A549 (cell line): Measurements from ENCODE around the gene CABP7. TPM values are rescaled to one million over a fixed set of nuclear protein-coding genes. Genes with fewer than 3 reads are reported as not detected.

Experiments used
- ATAC-seq, 2 experiments: fragments of 200-7000 bp in 1 of 2; fragments of >200 bp in 1 of 2; cut with Nextera tagmentation in 1 of 2; cut with Tn5 transposase in 1 of 2; 3 replicates each; pipeline versions ENCODE4 v1.8.0 to v1.9.1; 2018 to 2020; ENCODE audit warnings: mild to moderate bottlenecking in 1 of 2, moderate library complexity in 1 of 2
- CTCF ChIA-PET: fragments of 300-600 bp; sonication (Branson Sonifier 250); formaldehyde crosslinking; extraction: SDS; loops from one replicate; lab custom pipeline; 2021; ENCODE audit warnings: antibody characterized with exemption, inconsistent platforms; lab: Yijun Ruan, JAX
- POLR2A ChIA-PET: fragments of 350-600 bp; formaldehyde crosslinking; extraction: SDS; loops from one replicate; lab custom pipeline; 2021; ENCODE audit warnings: antibody characterized with exemption, inconsistent platforms; lab: Yijun Ruan, JAX
- DNase-seq, 2 experiments: peaks; one replicate each; pipeline versions ENCODE4 v3.0.0 to v3.0.0-alpha.2; 2011 to 2016; ENCODE audit warnings: low read depth in 1 of 2, low spot score in 1 of 2
- FAIRE-seq: peaks from 2 replicates; lab custom pipeline; 2011; peaks lifted over from hg19 to GRCh38; lab: Jason Lieb, UNC
- H3K27ac ChIP-seq, 2 experiments: fragments of >200 bp; sonication (Bioruptor Twin); formaldehyde crosslinking; 3 replicates each; pipeline ENCODE4 v1.5.1; 2016 to 2017
- H3K4me1 ChIP-seq: fragments of >200 bp; sonication (Bioruptor Twin); formaldehyde crosslinking; 3 replicates; pipeline ENCODE4 v1.6.1; 2016
- H3K4me2 ChIP-seq: fragments of >200 bp; sonication (Bioruptor Twin); formaldehyde crosslinking; 3 replicates; pipeline ENCODE4 v1.6.1; 2016
- H3K4me3 ChIP-seq: fragments of >200 bp; sonication (Bioruptor Twin); formaldehyde crosslinking; 3 replicates; pipeline ENCODE4 v1.5.1; 2016
- H3K9me3 ChIP-seq: fragments of >200 bp; sonication (Bioruptor Twin); formaldehyde crosslinking; 3 replicates; pipeline ENCODE4 v1.6.1; 2016
- CBX2 ChIP-seq: fragments of 200-600 bp; sonication (generic); IDR thresholded peaks from 2 replicates; pipeline ENCODE4 v1.6.1; 2016; ENCODE audit warnings: low read depth, mild to moderate bottlenecking, borderline replicate concordance
- CHD4 ChIP-seq: fragments of 200-600 bp; sonication (generic); IDR thresholded peaks from 2 replicates; pipeline ENCODE4 v1.6.1; 2016; ENCODE audit warnings: antibody characterized with exemption, mild to moderate bottlenecking, borderline replicate concordance
- FOSB ChIP-seq: fragments of 250-450 bp; sonication (Bioruptor Pico); IDR thresholded peaks from 2 replicates; pipeline ENCODE4 v1.5.0; 2020; ENCODE audit warnings: mild to moderate bottlenecking, moderate library complexity
- FOSL2 ChIP-seq, 2 experiments: fragments of 450-650 bp in 1 of 2; fragments of >200 bp in 1 of 2; sonication (Bioruptor Twin) in 1 of 2; formaldehyde crosslinking; IDR thresholded peaks; 2 replicates each; pipeline versions ENCODE4 v1.5.0 to v1.6.1; 2016 to 2020; ENCODE audit warnings: mild to moderate bottlenecking in 1 of 2, moderate library complexity in 1 of 2
- HOXA7 ChIP-seq: fragments of 250-450 bp; sonication (Bioruptor Pico); IDR thresholded peaks from 2 replicates; pipeline ENCODE4 v1.5.0; 2020; ENCODE audit warnings: mild to moderate bottlenecking, moderate library complexity
- HOXB13 ChIP-seq: fragments of 250-450 bp; sonication (Bioruptor Pico); IDR thresholded peaks from 2 replicates; pipeline ENCODE4 v1.5.0; 2020; ENCODE audit warnings: low read depth, mild to moderate bottlenecking, moderate library complexity
- KDM5A ChIP-seq: fragments of 200-600 bp; sonication (generic); IDR thresholded peaks from 2 replicates; pipeline ENCODE4 v1.6.1; 2016; ENCODE audit warnings: antibody characterized with exemption, mild to moderate bottlenecking
- MAFK ChIP-seq: fragments of 450-650 bp; IDR thresholded peaks from 2 replicates; pipeline ENCODE4 v1.6.1; 2014; ENCODE audit not compliant: partially characterized antibody
- MAZ ChIP-seq: fragments of 150-350 bp; IDR thresholded peaks from 2 replicates; pipeline ENCODE4 v1.6.1; 2014; ENCODE audit warnings: antibody characterized with exemption, low read depth, low read length, borderline replicate concordance
- NFE2L2 ChIP-seq: fragments of 150-350 bp; conservative IDR thresholded peaks from 2 replicates; pipeline ENCODE4 v1.6.1; 2014; ENCODE audit warnings: low read length
- NPAS2 ChIP-seq: fragments of 250-450 bp; sonication (Bioruptor Pico); IDR thresholded peaks from 2 replicates; pipeline ENCODE4 v1.8.0; 2022; ENCODE audit warnings: mild to moderate bottlenecking, moderate library complexity, borderline replicate concordance
- POLR2A ChIP-seq: IDR thresholded peaks from 2 replicates; pipeline ENCODE4 v1.6.1; 2012; ENCODE audit warnings: mild to moderate bottlenecking, low read length
- POLR2AphosphoS2 ChIP-seq: conservative IDR thresholded peaks from 2 replicates; pipeline ENCODE4 v1.6.1; 2012; ENCODE audit warnings: low read length, improper control_type of control experiment, inconsistent platforms
- RAD21 ChIP-seq, 2 experiments: fragments of >200 bp in 1 of 2; sonication (Bioruptor Twin) in 1 of 2; formaldehyde crosslinking in 1 of 2; IDR thresholded peaks in 1 of 2; conservative IDR thresholded peaks in 1 of 2; 2 replicates in 1 of 2; 3 replicates in 1 of 2; pipeline ENCODE4 v1.6.1; 2012 to 2018; ENCODE audit warnings: inconsistent platforms in 1 of 2
- RARB ChIP-seq: fragments of 250-450 bp; sonication (Bioruptor Pico); IDR thresholded peaks from 2 replicates; pipeline ENCODE4 v1.8.0; 2021; ENCODE audit warnings: mild to moderate bottlenecking, moderate library complexity
- RCOR1 ChIP-seq: fragments of 150-350 bp; IDR thresholded peaks from 2 replicates; pipeline ENCODE4 v1.6.1; 2014; ENCODE audit warnings: antibody characterized with exemption, low read length, low read depth
- SREBF2 ChIP-seq: fragments of 450-650 bp; IDR thresholded peaks from 2 replicates; pipeline ENCODE4 v1.6.1; 2014; ENCODE audit warnings: mild to moderate bottlenecking, moderate library complexity
- TP53 ChIP-seq: fragments of 250-450 bp; sonication (Bioruptor Pico); IDR thresholded peaks from 2 replicates; pipeline ENCODE4 v1.5.0; 2021; ENCODE audit warnings: mild to moderate bottlenecking, moderate library complexity
- ZNF302 ChIP-seq: fragments of 250-450 bp; sonication (Bioruptor Pico); IDR thresholded peaks from 2 replicates; pipeline ENCODE4 v1.9.0; 2021; ENCODE audit warnings: inconsistent platforms, mild to moderate bottlenecking, moderate library complexity
- ZSCAN20 ChIP-seq: fragments of 250-450 bp; sonication (Bioruptor Pico); IDR thresholded peaks from 2 replicates; pipeline ENCODE4 v1.8.0; 2022; ENCODE audit warnings: mild to moderate bottlenecking, moderate library complexity
- WGBS: methylation state at CpG from one replicate; pipeline ENCODE4 v1.1.6; 2017; ENCODE audit errors: missing lambda C conversion rate; 5-methylcytosine and 5-hydroxymethylcytosine counted together
- polyA plus RNA-seq, 4 experiments: library from polyadenylated mRNA; depleted of rRNA in 3 of 4; stranded (reverse); fragments of >200 nt; fragmentation: RNase III in 1 of 4; extraction: RNeasy Plus Mini Kit Qiagen cat#74134 plus additional on column Dnase treatment in 1 of 4; gene quantifications; 2 replicates in 3 of 4; 3 replicates in 1 of 4; pipeline ENCODE4 v1.2.3, GENCODE V29; 2011 to 2017
- TF ChIP-seq, protein P1 (sequence below): IDR thresholded peaks from 2 replicates; pipeline ENCODE4 v1.6.1; 2012
- TF ChIP-seq, protein P2 (sequence below): IDR thresholded peaks from 2 replicates; pipeline ENCODE4 v1.6.1; 2012
- TF ChIP-seq, protein P3 (sequence below): fragments of 150-350 bp; IDR thresholded peaks from 2 replicates; pipeline ENCODE4 v1.6.1; 2014; ENCODE audit warnings: low read depth, mild to moderate bottlenecking, low read length
- TF ChIP-seq, protein P4 (sequence below): fragments of 250-450 bp; sonication (Bioruptor Pico); IDR thresholded peaks from 2 replicates; pipeline ENCODE4 v1.5.0; 2021; ENCODE audit warnings: mild to moderate bottlenecking, moderate library complexity, borderline replicate concordance
- TF ChIP-seq, protein P5 (sequence below): fragments of 200-600 bp; sonication (generic); IDR thresholded peaks from 2 replicates; pipeline ENCODE4 v1.6.1; 2016; ENCODE audit warnings: antibody characterized with exemption, mild to moderate bottlenecking, moderate library complexity
- TF ChIP-seq, protein P6 (sequence below): fragments of >200 bp; sonication (Bioruptor Twin); formaldehyde crosslinking; IDR thresholded peaks from 3 replicates; pipeline ENCODE4 v1.5.1; 2016
- TF ChIP-seq, protein P7 (sequence below): fragments of 250-450 bp; sonication (Bioruptor Pico); IDR thresholded peaks from 2 replicates; pipeline ENCODE4 v1.5.0; 2020; ENCODE audit warnings: low read depth, mild to moderate bottlenecking, moderate library complexity

The CABP7 gene
- polyA plus RNA-seq, 2 of the 4 experiments (the other 2 are of a cell fraction), result 0.05 to 0.15 TPM

DNA sequence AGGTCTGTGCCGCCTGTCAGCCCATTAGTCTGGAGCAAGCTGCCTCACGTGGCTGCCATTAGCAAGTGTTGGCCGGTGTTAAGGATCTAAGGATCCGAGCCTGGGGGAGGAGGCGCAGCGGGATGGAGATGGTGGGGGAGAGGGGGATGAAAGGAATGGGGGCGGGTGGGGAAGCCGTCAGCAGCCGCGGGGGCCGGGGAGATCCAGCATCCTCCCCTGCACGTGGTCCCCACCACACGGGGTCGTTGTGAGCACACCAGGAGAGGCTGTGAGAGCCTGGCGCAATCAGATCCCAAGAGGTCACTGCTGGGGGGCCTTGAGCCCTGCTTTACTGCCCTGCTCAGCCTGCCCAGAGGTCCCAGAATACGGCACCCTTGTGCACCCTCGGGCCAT lies 7.3 kb downstream of the CABP7 start (continued):
- TF ChIP-seq, protein P1, sequence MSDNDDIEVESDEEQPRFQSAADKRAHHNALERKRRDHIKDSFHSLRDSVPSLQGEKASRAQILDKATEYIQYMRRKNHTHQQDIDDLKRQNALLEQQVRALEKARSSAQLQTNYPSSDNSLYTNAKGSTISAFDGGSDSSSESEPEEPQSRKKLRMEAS, result no peak
- TF ChIP-seq SREBF2 (no peak), KDM5A (no peak), MAFK (no peak), RCOR1 (no peak), RAD21 (conservative IDR thresholded peaks at IDR 0.05 in 1 of 2, IDR thresholded peaks at IDR 0.05 in 1 of 2) (peak; percentile 45 to 53), HOXA7 (CRISPR knock-in tag) (no peak), FOSB (CRISPR knock-in tag) (no peak), CBX2 (no peak)
- TF ChIP-seq, protein P2, sequence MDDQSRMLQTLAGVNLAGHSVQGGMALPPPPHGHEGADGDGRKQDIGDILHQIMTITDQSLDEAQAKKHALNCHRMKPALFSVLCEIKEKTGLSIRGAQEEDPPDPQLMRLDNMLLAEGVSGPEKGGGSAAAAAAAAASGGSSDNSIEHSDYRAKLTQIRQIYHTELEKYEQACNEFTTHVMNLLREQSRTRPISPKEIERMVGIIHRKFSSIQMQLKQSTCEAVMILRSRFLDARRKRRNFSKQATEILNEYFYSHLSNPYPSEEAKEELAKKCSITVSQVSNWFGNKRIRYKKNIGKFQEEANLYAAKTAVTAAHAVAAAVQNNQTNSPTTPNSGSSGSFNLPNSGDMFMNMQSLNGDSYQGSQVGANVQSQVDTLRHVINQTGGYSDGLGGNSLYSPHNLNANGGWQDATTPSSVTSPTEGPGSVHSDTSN, result no peak

DNA sequence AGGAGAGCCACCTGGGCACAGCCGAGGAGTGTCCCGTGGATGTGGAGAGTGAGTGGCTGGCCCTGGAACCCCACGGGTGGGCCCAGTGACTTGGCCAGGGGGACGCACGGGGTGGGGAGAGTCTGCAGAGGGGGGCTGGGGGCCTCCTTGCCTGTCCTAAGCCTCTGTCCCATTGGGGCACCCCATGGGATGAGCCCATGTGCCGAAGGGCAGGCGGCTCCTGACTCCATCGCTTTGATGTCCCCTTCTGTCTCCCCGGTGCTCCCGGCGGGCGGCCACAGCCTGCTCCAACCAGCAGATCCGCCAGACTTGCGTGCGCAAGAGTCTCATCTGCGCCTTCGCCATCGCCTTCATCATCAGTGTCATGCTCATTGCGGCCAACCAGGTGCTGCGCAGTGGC lies 9.4 kb downstream of the CABP7 start:
- H3K9me3 ChIP-seq, result no peaks in the 10 kb centered on the region
- 93% methylated on average over 16 of the region's 20 CpGs for WGBS
- POLR2A ChIA-PET, result no interaction called here
- no peak overlapping the region for H3K4me3 ChIP-seq
- CTCF ChIA-PET, result no interaction called here
- no peak overlapping the region for H3K27ac ChIP-seq
- no peak overlapping the region for H3K4me2 ChIP-seq
- FAIRE-seq (no peak), ATAC-seq (no peak), DNase-seq (no peak)
- no peaks in the 10 kb centered on the region for H3K4me1 ChIP-seq
- no peak for TF ChIP-seq POLR2AphosphoS2
- TF ChIP-seq, protein P3, sequence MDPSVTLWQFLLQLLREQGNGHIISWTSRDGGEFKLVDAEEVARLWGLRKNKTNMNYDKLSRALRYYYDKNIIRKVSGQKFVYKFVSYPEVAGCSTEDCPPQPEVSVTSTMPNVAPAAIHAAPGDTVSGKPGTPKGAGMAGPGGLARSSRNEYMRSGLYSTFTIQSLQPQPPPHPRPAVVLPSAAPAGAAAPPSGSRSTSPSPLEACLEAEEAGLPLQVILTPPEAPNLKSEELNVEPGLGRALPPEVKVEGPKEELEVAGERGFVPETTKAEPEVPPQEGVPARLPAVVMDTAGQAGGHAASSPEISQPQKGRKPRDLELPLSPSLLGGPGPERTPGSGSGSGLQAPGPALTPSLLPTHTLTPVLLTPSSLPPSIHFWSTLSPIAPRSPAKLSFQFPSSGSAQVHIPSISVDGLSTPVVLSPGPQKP, result no peak
- TF ChIP-seq HOXB13 (CRISPR knock-in tag), result no peak
- TF ChIP-seq, protein P4, sequence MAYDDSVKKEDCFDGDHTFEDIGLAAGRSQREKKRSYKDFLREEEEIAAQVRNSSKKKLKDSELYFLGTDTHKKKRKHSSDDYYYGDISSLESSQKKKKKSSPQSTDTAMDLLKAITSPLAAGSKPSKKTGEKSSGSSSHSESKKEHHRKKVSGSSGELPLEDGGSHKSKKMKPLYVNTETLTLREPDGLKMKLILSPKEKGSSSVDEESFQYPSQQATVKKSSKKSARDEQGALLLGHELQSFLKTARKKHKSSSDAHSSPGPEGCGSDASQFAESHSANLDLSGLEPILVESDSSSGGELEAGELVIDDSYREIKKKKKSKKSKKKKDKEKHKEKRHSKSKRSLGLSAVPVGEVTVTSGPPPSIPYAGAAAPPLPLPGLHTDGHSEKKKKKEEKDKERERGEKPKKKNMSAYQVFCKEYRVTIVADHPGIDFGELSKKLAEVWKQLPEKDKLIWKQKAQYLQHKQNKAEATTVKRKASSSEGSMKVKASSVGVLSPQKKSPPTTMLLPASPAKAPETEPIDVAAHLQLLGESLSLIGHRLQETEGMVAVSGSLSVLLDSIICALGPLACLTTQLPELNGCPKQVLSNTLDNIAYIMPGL, result no peak
- no peak for TF ChIP-seq CHD4
- no peak for TF ChIP-seq MAFK
- TF ChIP-seq POLR2A, result no peak
- TF ChIP-seq, protein P1, result no peak
- TF ChIP-seq ZSCAN20 (CRISPR knock-in tag), result no peak
- TF ChIP-seq RARB (CRISPR knock-in tag), result no peak
- no peak for TF ChIP-seq ZNF302 (CRISPR knock-in tag)
- TF ChIP-seq NFE2L2, result no peak
- TF ChIP-seq NPAS2 (CRISPR knock-in tag), result no peak
- no peak for TF ChIP-seq FOSL2 (IDR thresholded peaks at IDR 0.05)
- no peak for TF ChIP-seq FOSL2 (CRISPR knock-in tag; IDR thresholded peaks at IDR 0.05)
- TF ChIP-seq, protein P5, sequence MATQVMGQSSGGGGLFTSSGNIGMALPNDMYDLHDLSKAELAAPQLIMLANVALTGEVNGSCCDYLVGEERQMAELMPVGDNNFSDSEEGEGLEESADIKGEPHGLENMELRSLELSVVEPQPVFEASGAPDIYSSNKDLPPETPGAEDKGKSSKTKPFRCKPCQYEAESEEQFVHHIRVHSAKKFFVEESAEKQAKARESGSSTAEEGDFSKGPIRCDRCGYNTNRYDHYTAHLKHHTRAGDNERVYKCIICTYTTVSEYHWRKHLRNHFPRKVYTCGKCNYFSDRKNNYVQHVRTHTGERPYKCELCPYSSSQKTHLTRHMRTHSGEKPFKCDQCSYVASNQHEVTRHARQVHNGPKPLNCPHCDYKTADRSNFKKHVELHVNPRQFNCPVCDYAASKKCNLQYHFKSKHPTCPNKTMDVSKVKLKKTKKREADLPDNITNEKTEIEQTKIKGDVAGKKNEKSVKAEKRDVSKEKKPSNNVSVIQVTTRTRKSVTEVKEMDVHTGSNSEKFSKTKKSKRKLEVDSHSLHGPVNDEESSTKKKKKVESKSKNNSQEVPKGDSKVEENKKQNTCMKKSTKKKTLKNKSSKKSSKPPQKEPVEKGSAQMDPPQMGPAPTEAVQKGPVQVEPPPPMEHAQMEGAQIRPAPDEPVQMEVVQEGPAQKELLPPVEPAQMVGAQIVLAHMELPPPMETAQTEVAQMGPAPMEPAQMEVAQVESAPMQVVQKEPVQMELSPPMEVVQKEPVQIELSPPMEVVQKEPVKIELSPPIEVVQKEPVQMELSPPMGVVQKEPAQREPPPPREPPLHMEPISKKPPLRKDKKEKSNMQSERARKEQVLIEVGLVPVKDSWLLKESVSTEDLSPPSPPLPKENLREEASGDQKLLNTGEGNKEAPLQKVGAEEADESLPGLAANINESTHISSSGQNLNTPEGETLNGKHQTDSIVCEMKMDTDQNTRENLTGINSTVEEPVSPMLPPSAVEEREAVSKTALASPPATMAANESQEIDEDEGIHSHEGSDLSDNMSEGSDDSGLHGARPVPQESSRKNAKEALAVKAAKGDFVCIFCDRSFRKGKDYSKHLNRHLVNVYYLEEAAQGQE, result no peak
- TF ChIP-seq TP53 (CRISPR knock-in tag), result no peak
- TF ChIP-seq, protein P6, sequence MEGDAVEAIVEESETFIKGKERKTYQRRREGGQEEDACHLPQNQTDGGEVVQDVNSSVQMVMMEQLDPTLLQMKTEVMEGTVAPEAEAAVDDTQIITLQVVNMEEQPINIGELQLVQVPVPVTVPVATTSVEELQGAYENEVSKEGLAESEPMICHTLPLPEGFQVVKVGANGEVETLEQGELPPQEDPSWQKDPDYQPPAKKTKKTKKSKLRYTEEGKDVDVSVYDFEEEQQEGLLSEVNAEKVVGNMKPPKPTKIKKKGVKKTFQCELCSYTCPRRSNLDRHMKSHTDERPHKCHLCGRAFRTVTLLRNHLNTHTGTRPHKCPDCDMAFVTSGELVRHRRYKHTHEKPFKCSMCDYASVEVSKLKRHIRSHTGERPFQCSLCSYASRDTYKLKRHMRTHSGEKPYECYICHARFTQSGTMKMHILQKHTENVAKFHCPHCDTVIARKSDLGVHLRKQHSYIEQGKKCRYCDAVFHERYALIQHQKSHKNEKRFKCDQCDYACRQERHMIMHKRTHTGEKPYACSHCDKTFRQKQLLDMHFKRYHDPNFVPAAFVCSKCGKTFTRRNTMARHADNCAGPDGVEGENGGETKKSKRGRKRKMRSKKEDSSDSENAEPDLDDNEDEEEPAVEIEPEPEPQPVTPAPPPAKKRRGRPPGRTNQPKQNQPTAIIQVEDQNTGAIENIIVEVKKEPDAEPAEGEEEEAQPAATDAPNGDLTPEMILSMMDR, result no peak
- no peak for TF ChIP-seq MAZ
- TF ChIP-seq HOXA7 (CRISPR knock-in tag), result no peak
- TF ChIP-seq, protein P7, sequence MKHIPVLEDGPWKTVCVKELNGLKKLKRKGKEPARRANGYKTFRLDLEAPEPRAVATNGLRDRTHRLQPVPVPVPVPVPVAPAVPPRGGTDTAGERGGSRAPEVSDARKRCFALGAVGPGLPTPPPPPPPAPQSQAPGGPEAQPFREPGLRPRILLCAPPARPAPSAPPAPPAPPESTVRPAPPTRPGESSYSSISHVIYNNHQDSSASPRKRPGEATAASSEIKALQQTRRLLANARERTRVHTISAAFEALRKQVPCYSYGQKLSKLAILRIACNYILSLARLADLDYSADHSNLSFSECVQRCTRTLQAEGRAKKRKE, result no peak
